Measurements from ENCODE around the gene CDC42EP3. TPM values are rescaled to one million over a fixed set of nuclear protein-coding genes. Genes with fewer than 3 reads are reported as not detected.
A peak's percentile ranks its signal among the peaks of the same experiment; 100 is the strongest.

Gene CDC42EP3
- polyA plus RNA-seq, 1 donor from 2014 or later = 68.3 TPM

GRCh38 chr2:37672104-37672869 is 845 bp upstream of the CDC42EP3 start:
- peak overlapping the region; percentile 59 to 93 (median 86) for H3K27ac Mint-ChIP-seq
- H3K36me3 Mint-ChIP-seq = no peaks in the 10 kb centered on the region
- H3K9me3 Mint-ChIP-seq = no peaks in the 10 kb centered on the region
- no peaks in the 10 kb centered on the region for H3K27me3 Mint-ChIP-seq
- H3K4me3 Mint-ChIP-seq = peak overlapping the region; percentile 89 to 95 (median 92)
- peaks cover 25 to 48% (median 43%) of the 10 kb centered on the region in 3 donors for H3K4me1 Mint-ChIP-seq

GRCh38 chr2:37671816-37672103 is 318 bp upstream of the CDC42EP3 start:
- no peaks in the 10 kb centered on the region for H3K36me3 Mint-ChIP-seq
- H3K27ac Mint-ChIP-seq = peak overlapping the region; percentile 59 to 91 (median 82)
- H3K4me3 Mint-ChIP-seq = peak overlapping the region; percentile 89 to 95 (median 92)
- no peaks in the 10 kb centered on the region for H3K9me3 Mint-ChIP-seq
- no peaks in the 10 kb centered on the region for H3K27me3 Mint-ChIP-seq
- H3K4me1 Mint-ChIP-seq = peaks cover 27 to 52% (median 45%) of the 10 kb centered on the region in 3 donors

GRCh38 chr2:37670378-37671008 is 949 bp downstream of the CDC42EP3 start:
- Mint-ChIP-seq H3K27ac (peak overlapping the region; percentile 69 to 90 (median 87)), H3K27me3 (no peaks in the 10 kb centered on the region), H3K4me1 (peaks cover 37 to 61% (median 56%) of the 10 kb centered on the region in 3 donors), H3K9me3 (no peaks in the 10 kb centered on the region), H3K36me3 (no peaks in the 10 kb centered on the region), H3K4me3 (peak overlapping the region; percentile 90 to 96 (median 94))

GRCh38 chr2:37669446-37669845 is 2.0 kb downstream of the CDC42EP3 start:
- Mint-ChIP-seq H3K27ac (peak overlapping the region in 2 of 3 donors; percentile 69 to 87), H3K27me3 (no peaks in the 10 kb centered on the region), H3K4me1 (peaks cover 44 to 59% (median 51%) of the 10 kb centered on the region in 3 donors), H3K36me3 (no peaks in the 10 kb centered on the region), H3K4me3 (peak overlapping the region; percentile 90 to 96 (median 94)), H3K9me3 (no peaks in the 10 kb centered on the region)

DNA sequence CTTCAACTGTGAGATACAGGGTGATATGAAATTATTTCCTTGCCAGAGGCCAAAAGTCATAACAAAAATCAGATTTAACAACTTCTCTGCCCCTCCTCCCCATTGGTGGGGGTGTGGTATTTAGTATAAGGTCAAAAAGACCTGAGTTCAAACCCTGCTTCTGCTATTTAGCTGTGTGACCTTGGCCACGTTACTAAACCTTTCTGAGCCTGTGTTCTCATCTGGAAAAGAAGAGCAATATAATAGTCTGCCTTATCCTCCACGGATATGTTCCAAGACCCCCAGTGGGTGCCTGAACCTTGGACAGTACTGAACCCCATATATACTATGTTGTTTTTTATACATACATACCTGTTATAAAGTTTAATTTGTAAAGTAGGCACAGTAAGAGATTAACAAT is 3.7 kb downstream of the CDC42EP3 start:
- H3K27ac Mint-ChIP-seq = peak overlapping the region in 2 of 3 donors; percentile 25 to 80

GRCh38 chr2:37666772-37667171 is 4.7 kb downstream of the CDC42EP3 start:
- H3K36me3 Mint-ChIP-seq = peaks cover 3% of the 10 kb centered on the region
- H3K27me3 Mint-ChIP-seq = no peaks in the 10 kb centered on the region
- peak overlapping the region in 1 of 4 donors; percentile 14 for H3K4me3 Mint-ChIP-seq
- peak overlapping the region in 1 of 3 donors; percentile 25 for H3K27ac Mint-ChIP-seq
- peaks cover 50 to 65% (median 55%) of the 10 kb centered on the region in 3 donors for H3K4me1 Mint-ChIP-seq
- H3K9me3 Mint-ChIP-seq = no peaks in the 10 kb centered on the region

More for the DNA sequence above, 3.7 kb downstream of the CDC42EP3 start:
- Mint-ChIP-seq H3K4me1 (peaks cover 48 to 59% (median 55%) of the 10 kb centered on the region in 3 donors), H3K4me3 (peak overlapping the region in 2 of 4 donors; percentile 60 to 70), H3K36me3 (peaks cover 3% of the 10 kb centered on the region), H3K27me3 (no peaks in the 10 kb centered on the region), H3K9me3 (no peaks in the 10 kb centered on the region)

- Mint-ChIP-seq H3K27ac (peak overlapping the region; percentile 4 to 71 (median 34)), H3K4me1 (peaks cover 55 to 72% (median 59%) of the 10 kb centered on the region in 3 donors), H3K36me3 (peaks cover 3% of the 10 kb centered on the region), H3K9me3 (no peaks in the 10 kb centered on the region), H3K4me3 (peak overlapping the region in 2 of 4 donors; percentile 30 to 74), H3K27me3 (no peaks in the 10 kb centered on the region)
These were observed 5.7 kb downstream of the CDC42EP3 start for GRCh38 chr2:37665604-37666362.

- H3K36me3 Mint-ChIP-seq = peaks cover 3% of the 10 kb centered on the region
- H3K9me3 Mint-ChIP-seq = no peaks in the 10 kb centered on the region
- H3K4me3 Mint-ChIP-seq = no peak overlapping the region
- H3K4me1 Mint-ChIP-seq = peaks cover 51 to 72% (median 53%) of the 10 kb centered on the region in 3 donors
- H3K27me3 Mint-ChIP-seq = no peaks in the 10 kb centered on the region
- no peak overlapping the region for H3K27ac Mint-ChIP-seq
These were observed 6.4 kb downstream of the CDC42EP3 start for GRCh38 chr2:37665043-37665442.

GRCh38 chr2:37664231-37664643 is 7.2 kb downstream of the CDC42EP3 start:
- Mint-ChIP-seq H3K4me1 (peaks cover 48 to 73% (median 52%) of the 10 kb centered on the region in 3 donors), H3K27ac (peak overlapping the region; percentile 6 to 90 (median 23)), H3K36me3 (peaks cover 3% of the 10 kb centered on the region), H3K4me3 (no peak overlapping the region), H3K27me3 (no peaks in the 10 kb centered on the region), H3K9me3 (no peaks in the 10 kb centered on the region)

DNA sequence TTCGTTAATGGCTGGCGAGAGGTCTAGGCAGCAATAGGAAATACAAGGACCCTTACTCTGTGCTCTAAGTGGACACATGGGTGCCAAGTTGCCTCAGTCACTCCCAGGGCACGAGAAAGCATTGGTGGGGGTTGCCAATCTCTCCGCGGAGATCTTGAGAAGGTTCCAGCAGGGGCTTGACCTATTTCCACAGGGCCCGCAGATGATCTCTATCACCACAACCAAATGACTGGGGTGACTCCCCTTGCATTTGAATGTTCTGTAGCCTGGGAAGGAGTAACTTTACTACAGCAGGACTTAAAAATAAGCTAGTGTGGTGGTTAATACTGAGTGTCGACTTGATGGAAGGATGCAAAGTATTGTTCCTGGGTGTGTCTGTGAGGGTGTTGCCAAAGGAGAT is 8.1 kb downstream of the CDC42EP3 start:
- Mint-ChIP-seq H3K4me1 (peaks cover 52 to 74% (median 55%) of the 10 kb centered on the region in 3 donors), H3K4me3 (peak overlapping the region in 1 of 4 donors; percentile 21), H3K27ac (peak overlapping the region in 1 of 3 donors; percentile 2), H3K9me3 (no peaks in the 10 kb centered on the region), H3K36me3 (peaks cover 3% of the 10 kb centered on the region), H3K27me3 (no peaks in the 10 kb centered on the region)

GRCh38 chr2:37659723-37660122 is 11.7 kb downstream of the CDC42EP3 start:
- peaks cover 49 to 85% (median 59%) of the 10 kb centered on the region in 3 donors for H3K4me1 Mint-ChIP-seq
- H3K9me3 Mint-ChIP-seq = no peaks in the 10 kb centered on the region
- peaks cover 3% of the 10 kb centered on the region for H3K36me3 Mint-ChIP-seq
- H3K27me3 Mint-ChIP-seq = no peaks in the 10 kb centered on the region
- peak overlapping the region in 1 of 4 donors; percentile 4 for H3K4me3 Mint-ChIP-seq
- peak overlapping the region in 2 of 3 donors; percentile 65 to 88 for H3K27ac Mint-ChIP-seq

- H3K36me3 Mint-ChIP-seq = peaks cover 3% of the 10 kb centered on the region
- peak overlapping the region; percentile 65 to 88 (median 77) for H3K27ac Mint-ChIP-seq
- H3K4me1 Mint-ChIP-seq = peaks cover 48 to 84% (median 61%) of the 10 kb centered on the region in 3 donors
- H3K9me3 Mint-ChIP-seq = no peaks in the 10 kb centered on the region
- no peaks in the 10 kb centered on the region for H3K27me3 Mint-ChIP-seq
- H3K4me3 Mint-ChIP-seq = peak overlapping the region in 2 of 4 donors; percentile 4 to 31
These were observed 12.8 kb downstream of the CDC42EP3 start for GRCh38 chr2:37658682-37659081.

DNA sequence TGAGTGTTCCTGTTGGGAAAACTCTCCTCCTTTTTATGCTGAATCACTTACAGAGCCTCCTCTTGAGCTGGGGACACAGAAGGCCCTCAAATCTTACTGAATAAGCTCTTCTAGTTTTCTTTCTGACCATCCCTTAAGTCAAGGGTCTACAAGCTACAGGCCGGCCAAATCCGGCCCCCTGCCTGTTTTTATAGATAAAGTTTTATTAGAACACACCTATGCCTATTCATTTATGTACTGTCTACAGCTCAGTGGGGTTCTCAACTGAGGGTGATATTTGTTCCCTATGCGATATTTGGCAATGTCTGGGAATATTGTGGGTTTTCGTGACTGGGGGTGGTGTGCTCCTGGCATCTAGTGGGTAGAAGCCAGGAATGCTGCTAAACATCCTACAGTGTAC is 14.0 kb downstream of the CDC42EP3 start:
- Mint-ChIP-seq H3K4me1 (peaks cover 54 to 90% (median 66%) of the 10 kb centered on the region in 3 donors), H3K27me3 (no peaks in the 10 kb centered on the region), H3K4me3 (peak overlapping the region in 2 of 4 donors; percentile 0 to 97), H3K27ac (peak overlapping the region in 2 of 3 donors; percentile 30 to 96), H3K9me3 (no peaks in the 10 kb centered on the region), H3K36me3 (no peaks in the 10 kb centered on the region)

DNA sequence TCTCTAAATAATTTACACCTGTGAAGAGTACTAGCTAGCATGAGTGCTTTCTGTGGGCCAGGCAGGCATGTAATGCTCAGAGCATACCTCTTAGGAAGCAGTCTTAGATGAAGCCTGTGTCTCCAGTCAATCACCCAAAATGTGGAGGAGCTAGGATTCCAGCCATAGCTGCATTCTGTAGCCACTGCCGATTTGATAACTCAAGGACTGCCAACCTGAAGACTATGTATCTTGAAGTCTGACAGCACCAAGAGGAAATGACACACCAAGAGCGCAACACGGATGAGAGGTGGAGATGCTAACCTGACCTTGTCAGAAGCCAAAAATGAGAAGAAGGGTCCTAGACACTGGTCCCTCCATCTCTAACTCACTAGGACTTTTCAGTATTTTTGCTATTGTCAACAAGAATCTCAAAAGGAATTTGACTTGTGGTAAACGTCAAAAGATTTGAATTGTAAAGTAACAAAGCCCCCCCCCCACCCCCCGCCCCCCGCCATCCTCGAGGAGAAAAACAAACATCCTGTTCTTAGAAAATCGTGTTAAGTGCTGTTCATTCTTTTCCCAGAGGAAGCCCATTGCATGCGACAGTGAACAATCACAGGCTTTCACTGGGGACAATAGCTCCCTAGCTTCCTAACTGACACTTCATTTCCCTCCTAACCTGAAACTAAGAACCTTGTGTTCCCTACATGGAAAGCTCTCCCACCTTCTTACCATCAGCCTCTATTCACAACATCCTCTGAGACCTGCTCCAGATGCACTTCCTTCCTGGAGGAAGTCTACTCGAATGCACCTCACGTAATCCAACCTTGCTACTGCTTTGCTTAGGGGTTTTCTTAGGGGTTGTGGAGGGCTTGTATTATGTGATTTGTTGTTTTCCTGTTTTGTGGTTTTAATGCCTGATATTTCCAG is 14.7 kb downstream of the CDC42EP3 start:
- peak overlapping the region; percentile 67 to 96 (median 92) for H3K27ac Mint-ChIP-seq
- H3K36me3 Mint-ChIP-seq = no peaks in the 10 kb centered on the region
- H3K4me1 Mint-ChIP-seq = peaks cover 60 to 91% (median 69%) of the 10 kb centered on the region in 3 donors
- no peaks in the 10 kb centered on the region for H3K9me3 Mint-ChIP-seq
- H3K4me3 Mint-ChIP-seq = peak overlapping the region; percentile 0 to 97 (median 80)
- H3K27me3 Mint-ChIP-seq = no peaks in the 10 kb centered on the region
